SK-N-DZ (cell line): ENCODE measurements around the gene PLCB2.

Source experiments
- DNase-seq: peaks from one replicate; pipeline ENCODE4 v3.0.0-alpha.2; 2015; ENCODE audit warnings: low spot score

Gene PLCB2

DNA sequence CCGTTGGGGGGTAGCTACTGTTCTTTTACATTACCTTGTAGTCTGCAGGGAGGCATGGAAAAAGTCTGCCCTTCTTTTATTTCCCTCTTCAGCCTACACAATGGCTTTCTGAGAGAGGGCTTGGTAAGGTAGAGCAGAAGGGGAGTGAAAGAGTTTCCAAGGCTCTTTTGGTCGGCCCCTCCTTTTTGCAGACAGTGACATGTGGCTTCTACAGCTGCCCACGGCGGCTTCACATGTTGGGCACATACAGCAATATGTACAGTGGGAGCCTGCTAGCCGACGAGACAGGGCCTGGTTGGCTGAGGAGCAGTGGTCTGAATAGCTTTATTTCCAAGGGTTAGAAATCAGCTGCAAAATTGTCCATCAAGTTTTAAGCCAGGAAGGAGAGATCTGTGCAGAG, 19.7 kb upstream of the PLCB2 start:
- DNase-seq = no peak

DNA sequence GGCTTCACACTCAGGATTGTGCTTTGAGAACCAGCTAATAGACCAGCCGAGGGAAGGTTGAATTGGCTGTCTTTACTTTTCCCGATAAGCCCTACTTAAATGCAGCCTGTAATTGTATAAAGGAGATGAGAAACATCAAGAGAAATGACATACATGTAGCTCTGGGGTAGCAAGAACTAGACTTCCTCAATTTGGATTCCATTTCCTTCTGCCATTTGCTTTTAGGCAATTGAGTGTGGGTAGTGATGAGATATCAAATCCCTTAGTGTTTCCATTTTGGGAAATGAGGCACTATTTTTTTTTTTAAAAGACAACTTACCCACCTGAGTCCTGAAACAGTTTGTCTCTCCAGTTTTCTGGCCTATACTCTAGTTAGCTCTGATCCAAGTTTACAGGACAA, 18.0 kb upstream of the PLCB2 start:
- DNase-seq = no peak

DNA sequence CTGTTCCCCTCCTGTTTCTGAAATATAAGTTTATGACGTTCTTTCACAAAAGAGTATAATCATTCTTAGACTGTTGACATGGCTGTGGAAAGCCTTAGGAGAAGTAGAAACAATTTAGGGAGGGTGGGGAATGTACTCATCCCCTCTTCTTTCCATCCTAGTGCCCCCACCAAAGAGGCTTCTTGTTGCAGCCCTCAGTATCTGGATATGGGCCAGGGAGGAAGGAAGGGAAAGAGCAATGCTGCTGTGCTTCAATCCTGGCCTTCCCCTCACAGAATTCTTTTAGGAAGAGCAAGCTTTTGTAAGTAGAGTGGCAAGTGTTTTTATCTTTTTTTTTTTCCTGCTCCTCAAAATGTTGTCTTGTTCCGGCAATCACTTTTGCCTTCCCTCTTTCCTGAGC, 17.5 kb upstream of the PLCB2 start:
- no peak for DNase-seq

DNA sequence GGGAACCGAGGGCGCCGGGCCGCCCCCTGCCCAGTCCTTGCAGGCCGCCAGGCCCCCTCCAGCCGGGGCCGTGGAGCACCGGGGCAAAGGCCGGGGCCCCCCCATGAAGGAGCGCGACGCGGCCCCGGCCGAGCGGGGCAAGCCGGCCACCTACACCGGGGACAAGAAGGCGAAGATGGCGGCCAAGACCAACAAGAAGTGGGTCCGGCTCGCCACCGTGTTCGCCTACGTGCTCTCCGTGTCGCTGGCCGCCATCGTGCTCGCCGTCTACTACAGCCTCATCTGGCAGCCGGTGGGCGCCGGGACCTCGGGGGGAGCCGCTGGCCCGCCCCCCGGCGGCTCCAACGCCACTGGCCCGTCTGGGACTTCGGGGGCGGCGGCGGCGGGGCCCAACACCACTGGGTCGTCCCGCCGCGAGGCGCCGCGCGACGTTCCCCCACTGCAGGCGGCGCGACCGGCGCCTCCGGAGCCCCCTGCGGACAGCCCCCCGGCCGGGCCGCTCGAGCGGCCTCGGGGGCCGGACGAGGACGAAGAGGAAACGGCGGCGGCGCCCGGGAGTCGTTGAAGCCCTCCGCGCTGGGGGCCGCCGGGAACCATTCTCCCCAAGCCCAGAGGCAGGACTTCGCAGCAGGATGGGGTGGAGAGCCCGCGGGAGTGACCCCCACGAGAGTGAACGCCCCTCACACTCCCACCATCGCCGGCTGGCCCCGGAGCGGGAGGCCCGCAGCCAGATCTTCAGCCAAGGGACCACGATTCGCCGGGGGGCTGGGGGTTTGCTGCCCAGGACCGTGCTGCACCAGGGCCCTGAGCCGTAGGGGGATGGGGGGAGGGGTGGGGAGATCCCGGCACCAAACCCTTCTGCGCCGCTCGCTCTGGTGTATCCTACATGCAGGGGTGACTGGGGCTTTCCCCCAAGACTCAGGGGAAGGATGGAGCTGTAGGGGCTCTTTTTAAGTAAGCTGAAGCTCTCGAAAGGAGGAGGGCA, 16.5 kb upstream of the PLCB2 start:
- DNase-seq = no peak

DNA sequence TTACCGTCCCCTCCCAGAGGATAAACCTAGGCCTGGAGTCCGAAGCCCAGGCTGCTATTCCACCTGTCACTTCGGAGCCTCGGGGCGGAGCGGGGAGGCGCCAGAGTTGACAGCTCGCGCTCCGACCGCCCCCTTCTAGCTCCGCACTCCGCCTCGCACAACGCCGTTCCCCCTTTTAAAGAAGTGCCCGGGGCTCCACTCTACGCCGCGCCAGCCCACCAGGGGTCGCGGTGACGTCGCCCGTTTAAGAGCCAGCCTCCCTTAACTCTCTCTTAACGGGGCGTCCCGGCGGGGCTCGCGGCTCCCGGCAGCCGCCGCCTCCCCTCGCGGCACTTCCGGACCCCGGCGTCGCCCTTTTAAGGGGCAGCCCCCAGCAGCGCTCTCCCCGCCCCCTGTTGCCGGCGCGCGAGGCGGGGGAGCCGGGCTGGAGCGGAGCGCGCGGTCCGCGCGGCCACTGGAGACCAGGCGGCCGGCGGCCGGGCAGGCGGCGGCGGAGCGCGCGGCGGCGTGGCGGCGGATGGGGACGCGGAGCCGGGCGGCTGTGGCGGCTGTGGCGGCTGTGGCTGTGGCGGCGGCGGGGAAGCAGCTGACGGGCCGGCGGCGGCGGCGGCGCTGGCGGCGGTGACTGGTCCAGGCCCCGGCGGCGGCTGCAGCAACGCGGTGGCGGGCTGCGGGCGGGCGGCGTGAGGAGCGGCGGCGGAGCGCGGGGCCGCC, 15.7 kb upstream of the PLCB2 start, which contains the start of gene INAFM2:
TSS of gene INAFM2 (plus strand) at position 454 of the 714 bp plus-strand sequence. CDS start 364 bp downstream, outside the sequence.
- peak; percentile 94 for DNase-seq

DNA sequence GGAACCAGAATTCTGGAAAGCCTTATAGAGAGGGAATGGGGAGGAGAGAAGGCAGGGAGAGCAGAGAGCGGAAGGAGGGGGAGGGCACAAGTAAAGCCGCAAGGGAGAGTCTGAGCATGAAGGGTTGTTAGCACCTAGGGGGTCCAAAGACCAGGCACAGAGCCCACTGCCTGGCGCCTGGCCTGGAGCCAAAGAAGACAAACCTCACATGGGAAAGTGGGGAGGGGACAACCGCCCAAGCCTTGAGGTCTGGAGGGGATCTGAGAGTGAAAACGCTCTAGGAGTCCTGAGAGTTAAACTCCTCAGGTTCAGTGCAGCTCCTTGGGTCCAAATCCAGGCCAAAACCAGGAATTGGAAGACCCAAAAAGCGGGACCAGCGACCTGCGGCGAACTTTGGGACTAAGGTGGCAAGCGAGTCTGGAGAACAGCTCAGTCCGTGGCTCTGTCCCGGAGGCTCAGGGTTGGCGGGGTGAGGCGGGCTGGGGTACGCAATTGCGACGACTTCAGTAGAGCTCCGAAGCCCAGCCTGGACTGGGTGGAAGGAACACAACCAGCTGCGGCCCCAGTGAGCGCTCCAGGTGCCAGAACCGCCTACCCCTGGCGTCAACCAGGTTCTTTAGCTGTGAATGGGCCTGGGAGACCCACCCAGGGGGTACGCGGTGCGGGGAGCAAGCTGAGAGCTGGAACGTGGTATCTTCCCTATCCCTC, 14.9 kb upstream of the PLCB2 start:
- no peak for DNase-seq

DNA sequence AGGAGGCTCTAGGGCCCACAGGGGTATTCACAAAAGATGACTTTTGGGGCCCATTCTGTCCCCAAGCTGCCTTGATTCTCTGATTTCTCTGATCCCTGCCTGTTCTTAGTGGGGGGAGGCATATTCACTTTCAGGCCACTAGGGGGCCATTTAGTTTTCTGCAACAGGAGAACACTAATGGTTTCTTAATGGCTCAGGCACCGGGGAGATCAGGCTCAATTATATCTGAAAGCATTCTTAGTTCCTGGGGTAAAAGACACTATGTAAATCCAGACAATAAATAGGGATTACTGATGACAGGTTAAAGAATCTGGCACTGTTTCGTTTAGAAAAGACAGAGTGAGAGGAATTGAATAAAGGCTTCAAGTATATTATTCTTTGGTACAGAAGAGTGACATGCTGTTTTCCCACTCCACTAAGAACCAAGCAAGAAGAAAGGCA, 13.2 kb upstream of the PLCB2 start:
- DNase-seq = peak; percentile 74

DNA sequence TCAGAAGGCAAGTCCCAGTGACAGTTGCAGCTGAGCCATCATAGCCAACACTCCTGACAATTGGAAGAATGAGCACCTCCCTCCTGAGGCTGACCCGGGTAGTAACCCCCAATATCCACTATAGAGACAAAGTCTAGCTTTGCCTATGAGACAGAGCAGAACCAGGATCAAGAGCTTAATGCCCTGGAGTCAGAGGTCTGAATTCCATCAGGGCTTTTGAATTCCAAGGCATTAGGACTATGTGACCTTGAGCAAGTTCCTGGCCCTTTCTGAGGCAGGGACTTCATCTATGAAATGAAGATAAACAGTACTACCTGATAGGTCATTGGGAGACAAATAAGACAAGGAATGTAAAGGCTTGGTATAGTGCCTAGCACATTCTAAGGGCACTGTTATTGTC, 12.7 kb upstream of the PLCB2 start:
- DNase-seq = no peak

DNA sequence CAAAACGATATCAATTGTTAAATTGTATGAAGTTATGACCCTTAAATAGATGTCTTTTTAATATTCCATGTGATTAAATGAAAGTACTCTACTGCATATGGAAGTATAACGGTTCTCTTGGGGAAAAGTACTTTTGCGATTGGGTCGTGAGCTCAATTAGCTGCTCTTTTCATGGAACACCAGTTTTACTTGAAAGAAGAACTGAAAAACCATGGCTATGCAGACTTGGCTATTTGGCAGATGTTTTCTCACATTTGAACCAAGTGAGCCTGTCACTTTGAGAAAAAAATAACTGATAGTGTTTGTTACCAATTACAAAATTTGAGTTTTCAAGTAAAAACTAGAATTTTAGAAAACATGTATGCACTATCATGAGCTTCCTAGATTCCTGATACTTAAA, 9.8 kb upstream of the PLCB2 start:
- no peak for DNase-seq

DNA sequence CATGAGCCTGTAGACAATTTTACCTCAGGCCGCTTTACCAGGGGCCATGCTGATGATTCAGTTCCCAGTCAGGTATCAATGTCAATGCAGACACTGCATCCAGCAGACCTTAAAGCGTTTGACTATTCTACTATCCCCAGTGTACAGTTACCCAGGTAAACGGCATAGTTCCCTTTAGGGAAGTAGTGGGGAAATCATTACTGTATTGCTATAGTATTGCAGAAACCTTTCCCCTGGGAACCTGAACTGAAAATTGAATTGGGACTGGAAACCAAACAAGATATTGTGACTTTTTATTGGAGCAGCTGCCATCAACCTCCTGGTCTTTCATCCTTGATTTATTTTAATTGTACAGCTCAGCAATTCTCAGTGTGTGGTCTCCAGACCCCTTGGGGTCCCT, 9.2 kb upstream of the PLCB2 start:
- DNase-seq = no peak

DNA sequence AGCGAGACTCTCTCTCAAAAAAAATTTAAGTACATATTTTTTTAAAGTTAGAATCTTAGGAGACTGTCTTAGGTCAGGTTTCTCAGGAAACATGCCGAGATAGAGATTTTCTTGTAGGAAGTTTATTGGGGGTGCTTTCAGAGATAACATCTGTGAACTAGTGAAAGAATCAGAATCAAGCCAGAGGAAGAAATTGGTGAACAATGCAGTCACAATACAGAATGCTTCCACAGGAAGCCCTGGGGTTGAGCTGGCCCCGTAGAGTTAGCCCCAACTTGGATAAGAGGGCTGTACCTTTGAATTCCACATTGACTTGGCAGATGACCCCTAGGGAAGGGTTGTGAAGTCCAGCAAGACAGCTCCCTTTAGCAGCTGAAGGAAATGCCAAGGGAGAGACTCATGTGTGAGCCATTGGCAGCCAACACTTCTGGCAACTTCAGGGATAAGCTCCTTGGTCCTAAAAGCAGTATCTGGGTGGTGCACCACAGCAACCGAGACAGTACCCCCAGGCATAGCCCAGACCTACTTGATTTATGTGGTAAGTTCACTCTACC, 7.1 kb upstream of the PLCB2 start:
- no peak for DNase-seq

DNA sequence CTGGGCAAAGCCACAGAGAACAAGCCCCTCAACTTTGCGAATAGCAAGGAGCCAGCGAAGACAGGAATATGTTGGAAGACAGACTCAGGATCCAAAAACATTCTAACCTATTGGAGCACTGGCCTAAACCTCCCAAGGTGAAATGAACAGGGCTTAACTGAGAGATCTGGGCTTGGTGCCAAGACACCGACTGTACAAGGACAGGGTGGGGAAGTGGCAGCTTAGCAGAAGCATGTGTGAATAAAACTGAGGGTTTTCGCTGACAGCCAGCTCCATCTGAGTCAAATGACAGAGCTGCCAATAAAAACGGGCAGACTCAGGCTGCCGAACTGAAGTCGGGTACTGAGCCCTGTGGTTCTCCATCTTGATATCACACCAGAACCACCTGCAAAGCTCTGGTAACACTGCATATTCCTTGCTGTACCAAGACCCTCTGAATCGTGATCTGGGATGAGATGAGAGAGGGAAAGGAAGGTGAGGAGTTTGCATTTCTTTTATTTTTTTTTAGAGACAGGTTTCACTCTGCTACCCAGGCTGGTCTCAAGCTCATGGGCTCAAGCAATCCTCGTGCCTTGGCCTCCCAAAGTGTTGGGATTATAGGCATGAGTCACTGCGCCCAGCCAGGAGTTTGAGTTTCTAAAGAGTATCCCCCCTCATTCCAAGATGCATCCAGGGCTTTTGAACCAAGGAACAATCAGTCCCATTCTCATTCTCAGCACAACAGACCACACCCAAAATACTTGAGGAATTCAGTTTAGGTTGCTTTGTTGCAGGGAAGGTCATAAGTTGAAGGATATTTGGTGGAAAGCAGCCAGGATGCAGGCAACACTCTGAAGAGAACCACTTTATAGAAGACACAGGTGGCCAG, 6.0 kb upstream of the PLCB2 start:
- DNase-seq = no peak

DNA sequence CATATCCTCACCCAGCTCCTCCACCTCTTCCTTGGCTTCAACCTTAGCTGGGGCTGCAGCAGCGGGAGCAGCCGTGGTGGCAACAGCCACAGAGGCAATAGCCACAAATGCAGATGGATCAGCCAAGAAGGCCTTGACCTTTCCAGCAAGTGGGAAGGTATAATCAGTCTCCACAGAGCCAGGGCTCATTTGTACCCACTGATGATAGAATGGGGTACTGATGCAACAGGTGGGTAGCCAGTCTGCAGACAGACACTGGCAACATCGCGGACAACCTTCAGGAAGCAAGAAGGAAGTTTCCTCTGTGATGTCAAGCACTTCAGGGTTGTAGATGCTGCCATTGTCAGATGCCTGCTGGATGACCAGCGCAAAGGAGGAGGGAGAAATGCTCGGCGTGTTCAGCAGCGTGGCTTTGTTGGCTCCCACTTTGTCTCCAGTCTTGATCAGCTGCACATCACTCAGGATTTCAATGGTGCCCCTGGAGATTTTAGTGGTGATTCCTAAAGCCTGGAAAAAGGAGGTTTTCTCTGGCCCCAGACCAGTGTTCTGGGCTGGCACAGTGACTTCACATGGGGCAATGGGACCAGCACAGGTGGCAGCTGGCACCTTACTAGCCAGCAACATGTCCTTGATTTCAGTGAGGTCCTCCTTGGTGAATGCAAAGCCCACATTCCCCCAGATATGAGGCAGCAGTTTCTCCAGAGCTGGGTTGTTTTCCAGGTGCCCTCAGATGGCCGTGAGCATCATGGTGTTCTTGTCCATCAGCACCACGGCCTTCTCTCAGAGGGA, 4.8 kb upstream of the PLCB2 start:
- DNase-seq = no peak

DNA sequence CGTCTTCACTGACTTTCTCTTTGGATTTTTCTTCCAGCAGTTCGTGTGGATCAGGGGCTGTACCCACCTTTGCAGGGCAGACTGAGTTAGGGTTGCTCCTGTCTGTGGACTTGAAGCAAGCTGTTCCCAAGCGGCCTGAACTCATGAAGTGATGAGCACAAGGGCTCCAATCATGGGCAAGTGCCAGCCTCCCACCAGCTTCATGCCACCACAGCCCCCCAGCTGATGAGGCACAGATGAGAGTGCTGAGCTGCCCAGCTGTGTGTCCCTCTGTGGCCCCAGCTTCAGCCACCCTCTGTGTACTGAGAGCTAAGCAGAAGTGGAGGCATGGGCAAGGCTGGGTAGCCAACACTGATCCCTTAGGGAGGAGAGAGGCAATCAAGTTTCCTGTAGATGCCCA, 3.3 kb upstream of the PLCB2 start:
- DNase-seq = no peak

DNA sequence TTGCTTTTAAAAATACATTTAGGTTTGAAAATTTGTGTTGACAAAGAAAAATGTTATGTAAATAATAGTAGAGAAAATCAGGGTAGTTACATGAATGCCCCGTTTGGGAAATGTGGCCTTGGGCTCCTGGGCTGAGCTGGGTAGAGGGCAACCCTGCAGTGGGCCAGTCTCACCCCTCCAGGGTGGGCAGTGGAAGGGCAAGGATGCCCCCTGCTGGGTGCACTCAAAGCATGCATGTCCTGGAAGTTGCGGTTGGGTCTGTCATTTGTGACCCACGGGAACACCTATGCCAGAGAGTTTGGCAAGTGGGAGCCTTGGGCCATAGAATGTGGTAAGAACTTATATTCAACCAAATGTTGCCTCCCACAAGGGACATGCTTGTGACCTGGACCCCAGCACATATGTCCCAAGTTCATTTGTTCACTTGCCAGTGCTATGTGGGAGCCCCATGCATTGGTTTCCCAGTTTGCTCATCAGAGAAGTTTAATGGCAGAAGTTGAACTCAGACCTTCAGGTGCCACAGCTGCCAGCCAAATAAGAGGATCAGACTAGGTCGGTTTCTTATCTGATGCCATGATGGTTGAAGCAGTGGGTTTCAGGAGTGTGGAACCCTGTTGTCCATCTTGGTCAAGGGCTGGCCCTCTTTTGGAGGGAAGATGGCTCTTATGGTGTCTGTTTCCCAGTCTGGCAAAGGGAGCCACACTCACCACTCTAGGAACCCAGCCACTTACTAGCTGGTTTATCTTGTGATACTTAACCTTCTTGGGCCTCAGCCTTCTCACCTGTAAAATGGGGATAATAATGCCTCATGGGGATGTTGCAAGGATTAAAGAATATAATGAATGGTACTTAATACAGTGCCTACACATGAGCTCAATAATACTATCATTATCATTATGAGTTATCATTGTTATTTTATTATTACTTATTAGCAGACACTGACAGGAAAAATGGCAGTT, 2.5 kb upstream of the PLCB2 start:
- DNase-seq = peak; percentile 68

DNA sequence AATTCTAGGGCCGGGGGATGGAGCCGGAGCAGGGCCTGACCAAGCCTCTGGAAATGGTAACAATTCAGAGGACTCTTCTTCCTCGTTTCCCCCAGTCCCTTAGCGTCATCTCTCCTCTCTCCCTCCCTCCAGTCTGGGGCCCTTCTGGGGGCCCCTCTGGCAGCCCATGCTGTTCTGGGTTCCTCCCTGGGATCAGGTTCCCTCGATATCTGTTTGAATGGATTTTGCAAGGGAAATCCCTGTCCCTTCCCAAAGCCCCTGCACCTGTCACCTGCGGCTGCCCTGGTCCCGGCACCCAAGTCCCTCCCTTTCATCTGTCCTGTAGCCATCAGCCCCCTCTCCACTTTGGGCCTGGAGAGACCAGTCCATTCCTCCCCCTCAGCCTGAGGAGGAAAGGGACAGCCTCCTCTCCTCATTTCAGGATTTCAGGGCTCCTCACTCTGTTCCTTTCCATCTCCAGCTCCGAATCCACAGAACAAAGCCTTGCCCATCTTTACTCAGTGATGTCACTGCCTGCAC, 1.7 kb upstream of the PLCB2 start:
- no peak for DNase-seq

DNA sequence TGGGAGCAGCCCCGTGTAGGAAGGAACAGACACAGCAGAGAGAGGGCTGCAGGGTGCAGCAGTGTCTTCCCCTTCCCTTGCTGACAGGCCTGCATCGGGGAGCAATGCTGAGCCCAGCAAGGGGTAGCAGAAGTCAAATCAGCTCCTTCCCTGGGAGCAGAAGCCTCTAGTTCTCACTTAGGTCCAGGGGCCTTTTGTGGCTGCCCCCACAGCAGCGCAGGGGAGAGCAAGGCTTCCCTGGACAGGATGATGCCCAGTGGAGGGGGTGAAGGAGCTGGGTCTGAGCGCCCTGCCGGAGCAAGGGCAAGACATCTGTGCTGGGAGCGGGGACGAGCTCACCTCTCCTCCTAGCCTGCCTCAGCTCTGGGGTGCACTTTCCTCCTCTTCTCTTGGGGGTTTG, 827 bp downstream of the PLCB2 start:
- no peak for DNase-seq

DNA sequence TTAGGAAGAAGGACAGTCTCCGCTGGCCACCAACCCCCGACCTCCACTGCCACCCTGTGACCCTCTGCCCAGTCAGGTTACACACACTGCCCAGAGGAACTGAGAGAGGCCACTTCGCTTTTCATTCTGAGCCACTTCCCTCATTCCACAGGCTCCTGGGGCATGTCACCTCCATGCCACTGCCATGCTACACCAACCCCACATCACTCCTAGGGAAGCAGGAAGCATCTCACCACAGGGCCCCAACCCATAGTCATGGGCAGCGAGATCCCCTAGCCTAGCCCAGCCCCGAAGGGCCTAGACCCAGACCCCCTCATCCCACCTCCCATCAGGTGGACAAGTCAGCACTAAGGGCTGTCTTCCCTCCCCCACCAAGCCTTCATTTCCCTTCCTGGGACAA, 1.4 kb downstream of the PLCB2 start:
- DNase-seq = no peak

DNA sequence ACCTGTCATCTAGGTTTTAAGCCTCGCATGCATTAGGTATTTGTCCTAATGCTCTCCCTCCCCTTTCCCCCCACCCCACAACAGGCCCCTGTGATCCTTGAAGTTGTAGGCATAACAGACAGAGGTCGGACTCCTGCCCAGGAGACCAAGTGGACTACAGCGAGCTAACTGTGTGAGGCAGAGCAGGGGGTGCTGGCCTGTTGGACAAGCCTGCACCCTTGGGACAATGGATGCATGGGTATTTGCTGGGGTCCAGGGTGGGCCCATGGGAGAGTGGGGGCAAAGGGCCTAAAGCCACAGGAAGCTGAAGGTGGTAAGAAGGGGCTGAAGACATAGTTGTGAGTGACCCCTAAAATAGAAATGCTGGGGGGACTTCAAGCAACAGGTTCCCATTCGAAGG, 2.5 kb downstream of the PLCB2 start:
- no peak for DNase-seq
